Measurements from ENCODE around the gene CBX4. TPM values are rescaled to one million over a fixed set of nuclear protein-coding genes. Genes with fewer than 3 reads are reported as not detected.
A peak's percentile ranks its signal among the peaks of the same experiment; 100 is the strongest.

The CBX4 gene
- polyA plus RNA-seq, 1 of the 3 experiments (the other 2 are of a cell fraction) = 21.9 TPM

DNA sequence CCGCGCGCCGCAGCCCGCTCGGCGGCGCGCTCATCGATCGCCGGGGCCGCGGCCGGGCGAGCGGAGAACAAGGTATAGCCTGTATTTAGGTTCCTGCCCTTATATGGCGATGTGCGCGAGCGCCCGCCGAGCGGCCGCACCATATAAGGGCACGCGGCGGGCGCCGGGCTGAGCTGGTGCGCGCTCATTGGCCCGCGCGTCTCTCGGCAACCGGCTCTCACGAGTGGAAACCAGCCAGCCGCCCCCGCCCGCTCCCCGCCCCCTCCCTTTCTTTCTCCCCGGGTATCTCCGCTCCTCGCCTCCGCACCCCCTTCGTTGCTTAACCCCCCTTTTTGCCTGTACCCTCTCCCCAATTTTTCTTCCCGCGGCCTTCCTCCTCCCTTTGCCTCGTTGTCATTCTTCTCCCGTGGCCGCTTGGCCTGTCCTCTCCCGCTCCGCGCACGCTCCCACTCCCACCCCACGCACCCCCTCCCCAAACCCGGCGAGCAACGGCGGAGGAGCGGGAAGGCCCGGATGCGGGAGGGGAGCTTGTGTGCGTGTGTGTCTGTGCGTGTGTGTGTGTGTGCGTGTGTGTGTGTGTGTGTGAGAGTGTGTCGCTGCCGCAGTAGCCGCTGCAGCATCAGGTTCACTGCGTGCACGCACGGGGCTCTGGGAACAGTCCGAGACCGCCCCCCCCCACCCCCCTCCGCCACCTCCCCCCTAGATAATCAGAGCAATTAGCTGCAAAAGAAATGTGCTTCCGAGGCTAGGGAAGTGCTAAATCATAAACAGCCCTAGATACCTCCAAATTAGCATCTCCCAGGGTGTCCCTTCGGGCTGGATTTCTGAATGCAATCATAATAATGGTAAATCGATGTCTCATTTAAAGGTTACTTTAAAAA lies 28.9 kb downstream of the CBX4 start:
- peak overlapping the region; percentile 51 to 64 for H3K4me3 ChIP-seq (ENCODE audit: low read depth in 2 of 2, low read length in 1 of 2)
- peak overlapping the region; percentile 100 for H3K4me2 ChIP-seq

More for the DNA sequence above, 28.9 kb downstream of the CBX4 start:
- Histone ChIP-seq H3K27me3 (ENCODE audit: insufficient read depth) (peaks cover 43% of the 10 kb centered on the region), H3K79me2 (ENCODE audit: insufficient read depth) (no peaks in the 10 kb centered on the region), H3K9ac (no peak overlapping the region), H3K4me1 (ENCODE audit: control insufficient read depth in 1 of 2, insufficient read depth in 2 of 2, low read depth in 1 of 2, low read length in 1 of 2) (peaks cover 15 to 41% of the 10 kb centered on the region in 2 experiments), H2AFZ (ENCODE audit: low read depth) (peak overlapping the region; percentile 96), H3K9me2 (no peaks in the 10 kb centered on the region), H3K9me3 (no peaks in the 10 kb centered on the region), H3K27ac (ENCODE audit: low read depth in 2 of 2, low read length in 1 of 2) (peak overlapping the region in 1 of 2 experiments; percentile 90; a peak in 2 of 4 replicates), H4K20me1 (ENCODE audit: insufficient read depth) (no peaks in the 10 kb centered on the region), H3F3A (replicated peaks; ENCODE audit: insufficient read depth) (peaks cover 19% of the 10 kb centered on the region), H3K36me3 (replicated peaks in 1 of 2; ENCODE audit: control insufficient read depth in 1 of 2, insufficient read depth in 2 of 2, low read length in 1 of 2) (no peaks in the 10 kb centered on the region)
- WGBS (ENCODE audit: low lambda C conversion rate) = 1% methylated on average over 64 of the region's 79 CpGs
- CTCF ChIA-PET = interaction anchor here (0.6 to 14.7 kb wide), 39 partner anchors 9 to 609 kb away, joined by 3 to 274 read pairs (median 5); partner anchors contain the start of genes CBX2, CBX4 and CBX8
- POLR2A ChIA-PET = interaction anchor here (0.5 to 6.9 kb wide), 10 partner anchors 12 to 238 kb away, joined by 3 to 93 read pairs (median 6); partner anchors contain the start of genes CBX4 and CBX8
- DNase-seq = peak; percentile 97
- no peak for TF ChIP-seq TCF12 (IDR thresholded peaks at IDR 0.05)
- no peak for TF ChIP-seq SMC3 (IDR thresholded peaks at IDR 0.05; ENCODE audit: low read depth, low read length)
- TF ChIP-seq YY1 (IDR thresholded peaks at IDR 0.05; ENCODE audit: low read depth) = no peak
- TF ChIP-seq RAD21 (IDR thresholded peaks at IDR 0.05; ENCODE audit: low read length) = no peak
- no peak for TF ChIP-seq FOXJ3 (CRISPR knock-in tag; IDR thresholded peaks at IDR 0.05)
- TF ChIP-seq MAX (IDR thresholded peaks at IDR 0.05; ENCODE audit: low read depth) = no peak
- TF ChIP-seq CHD2 (IDR thresholded peaks at IDR 0.05; ENCODE audit: low read length, partially characterized antibody) = peak; percentile 30
- TF ChIP-seq MEF2A (IDR thresholded peaks at IDR 0.05; ENCODE audit: borderline replicate concordance, low read depth) = no peak
- no peak for TF ChIP-seq IRF3 (IDR thresholded peaks at IDR 0.05; ENCODE audit: low read depth, low read length)
- no peak for TF ChIP-seq GABPA (IDR thresholded peaks at IDR 0.05; ENCODE audit: low read depth)
- TF ChIP-seq TEAD4 (IDR thresholded peaks at IDR 0.05; ENCODE audit: borderline replicate concordance, insufficient read depth) = no peak
- TF ChIP-seq USF2 (IDR thresholded peaks at IDR 0.05; ENCODE audit: borderline replicate concordance, low read depth, low read length) = no peak
- TF ChIP-seq USF1 (IDR thresholded peaks at IDR 0.05; ENCODE audit: borderline replicate concordance, low read depth) = no peak
- TF ChIP-seq ELF1 (IDR thresholded peaks at IDR 0.05) = no peak
- no peak for TF ChIP-seq JUND (IDR thresholded peaks at IDR 0.05)
- TF ChIP-seq SIN3A (IDR thresholded peaks at IDR 0.05; ENCODE audit: borderline replicate concordance, low read depth, low read length) = no peak
- 0 out of 2 replicates have a peak, but pooled peaks have one; percentile 49 for TF ChIP-seq RCOR1 (IDR thresholded peaks at IDR 0.05; ENCODE audit: low read length)
- no peak for TF ChIP-seq RXRA (IDR thresholded peaks at IDR 0.05; ENCODE audit: borderline replicate concordance, low read depth)
- TF ChIP-seq NRF1 (IDR thresholded peaks at IDR 0.05; ENCODE audit: low read depth, low read length) = peak; percentile 59
- TF ChIP-seq ZBTB33 (IDR thresholded peaks at IDR 0.05; ENCODE audit: borderline replicate concordance, low read depth) = no peak
- TF ChIP-seq CTCF (IDR thresholded peaks at IDR 0.05) = no peak
- peak; percentile 66; the same call in 1 of the 2 replicates for TF ChIP-seq MXI1 (IDR thresholded peaks at IDR 0.05; ENCODE audit: low read depth, low read length)

Measured in SK-N-SH (cell line).